ENCODE data around the gene ZNF841.

DNA sequence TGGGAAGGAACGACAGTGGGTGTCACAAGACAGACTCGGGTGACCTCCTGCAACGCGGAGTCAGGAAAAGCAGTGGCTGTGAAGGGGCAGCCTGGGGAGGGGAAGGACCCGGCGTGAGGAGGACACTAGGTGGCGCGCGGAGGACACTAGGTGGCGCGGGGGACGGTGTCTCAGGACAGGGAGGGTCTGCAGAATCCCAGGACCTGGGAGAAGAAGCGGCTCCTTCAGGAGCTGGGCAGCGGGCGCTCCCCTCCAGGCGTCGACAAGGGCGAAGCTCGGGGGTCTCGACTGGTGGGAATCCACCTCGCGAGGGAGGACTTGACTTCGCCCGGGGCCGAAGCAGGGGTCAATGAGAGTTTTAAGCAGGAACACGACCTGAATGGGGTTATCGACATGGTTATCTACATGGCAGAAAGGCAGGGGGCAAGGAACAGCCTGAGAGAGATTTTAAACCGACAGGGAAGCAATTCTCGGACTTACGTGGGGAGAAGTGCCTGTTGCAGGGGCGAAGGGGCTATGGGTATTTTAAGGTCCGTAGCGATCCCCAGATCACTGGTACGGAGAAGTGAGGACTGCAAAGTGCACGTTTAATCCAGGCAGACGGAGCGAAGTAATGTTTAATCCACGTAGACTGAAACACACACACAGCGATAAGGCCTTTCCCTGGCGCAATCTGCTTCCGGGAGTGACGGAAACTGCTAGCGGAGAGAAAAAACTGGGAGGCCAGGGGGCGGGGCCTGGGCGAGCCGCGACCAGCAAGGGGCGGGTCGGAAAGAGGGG lies 43.9 kb upstream of the ZNF841 start, which contains the start of gene ZNF616:
- TF ChIP-seq CTCF (IDR thresholded peaks at IDR 0.05; ENCODE audit: insufficient read depth, low read depth, low read length) (peak; percentile 33), EZH2 (IDR thresholded peaks at IDR 0.05; ENCODE audit: insufficient read depth, low read length) (no peak)

Data from astrocyte (in vitro differentiated cells and primary cell).